ENCODE measurements around the gene TMEM35B. TPM values are rescaled to one million over a fixed set of nuclear protein-coding genes. Genes with fewer than 3 reads are reported as not detected.
"Not testable (repeated sequence)": the region's sequence is repeated elsewhere in the genome, so short reads cannot be mapped to it uniquely, and the experiment has no call there.

Gene TMEM35B
- total RNA-seq, 1 experiment from 2014 or later: 42.7 TPM

DNA sequence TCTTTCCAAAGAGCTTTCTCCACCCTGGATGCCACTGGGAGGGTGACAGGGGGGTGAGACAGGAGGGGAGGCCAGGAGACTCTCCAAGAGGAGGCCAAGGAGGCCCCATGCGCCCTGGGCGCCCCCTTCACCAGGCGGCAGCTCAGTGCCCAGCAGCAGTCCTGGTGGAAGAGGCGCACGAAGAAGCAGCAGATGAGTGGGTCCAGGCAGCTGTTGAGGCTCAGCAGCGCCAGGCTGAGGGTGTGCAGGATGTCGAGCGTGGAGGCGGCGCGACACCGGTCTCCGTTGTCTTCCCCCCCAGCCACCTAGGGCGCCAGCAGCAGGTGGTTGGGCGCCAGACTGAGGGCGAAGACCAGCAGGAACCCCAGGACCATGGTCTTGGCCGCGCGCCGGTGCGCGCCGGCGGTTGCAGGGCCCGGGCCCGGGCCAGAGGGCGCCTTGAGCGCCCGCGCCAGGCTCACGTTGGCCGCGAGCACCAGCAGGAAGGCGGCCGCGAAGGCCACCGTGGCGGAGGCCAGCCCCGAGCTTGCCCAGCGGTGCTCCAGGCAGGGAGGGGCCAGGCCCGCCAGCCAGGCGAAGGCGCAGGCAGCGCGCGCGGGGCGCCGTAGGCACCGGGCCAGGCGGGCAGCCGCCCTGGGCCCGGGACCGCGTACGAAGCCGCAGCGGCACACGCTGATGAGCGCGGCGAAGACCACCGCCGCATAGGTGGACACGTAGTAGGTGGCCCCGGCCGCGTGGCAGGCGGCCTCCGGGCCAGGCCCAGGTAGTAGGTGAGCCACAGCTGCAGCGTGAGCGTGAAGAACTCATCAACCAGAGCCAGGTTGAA is 8.6 kb downstream of the TMEM35B start:
- DNase-seq (ENCODE audit: low read depth): no peak

DNA sequence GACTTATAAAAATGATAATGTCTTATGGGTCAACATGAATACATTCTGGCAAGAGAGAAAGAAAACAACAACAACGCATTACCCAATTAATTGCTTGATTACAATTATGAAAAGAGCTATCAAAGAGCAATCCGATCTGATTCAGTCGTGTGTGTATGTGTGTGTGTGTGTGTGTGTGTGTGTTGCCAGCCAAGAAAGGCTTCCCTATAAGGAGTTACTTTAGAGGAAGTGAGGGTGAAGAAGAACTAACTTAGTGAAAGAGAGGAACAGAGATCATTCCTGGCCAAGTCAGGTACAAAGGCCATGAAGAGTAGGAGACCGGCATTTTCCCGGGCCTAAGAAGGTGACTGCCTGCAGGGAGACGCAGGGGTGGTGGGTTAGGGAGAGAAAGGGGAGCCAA is 9.4 kb downstream of the TMEM35B start:
- DNase-seq (ENCODE audit: low read depth): no peak

DNA sequence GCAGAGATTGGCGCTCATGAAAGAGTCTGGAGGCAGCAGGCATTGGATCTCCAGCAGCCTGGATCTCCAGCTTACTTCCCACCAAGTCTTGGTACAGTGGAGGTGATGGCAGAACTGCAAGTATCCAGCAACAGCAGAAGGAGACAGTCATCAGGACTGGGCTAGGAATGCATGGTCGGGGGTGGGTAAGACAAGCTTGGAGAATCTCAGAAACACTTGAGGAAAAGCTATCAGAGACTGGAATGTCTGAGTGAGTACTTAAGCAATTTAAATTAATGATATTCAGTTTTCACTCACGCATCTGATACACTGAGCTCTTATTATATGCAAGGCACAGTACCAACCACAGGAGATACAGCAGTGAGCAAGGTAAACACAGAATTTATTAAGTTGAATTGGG is 9.8 kb downstream of the TMEM35B start:
- no peak for DNase-seq (ENCODE audit: low read depth)

DNA sequence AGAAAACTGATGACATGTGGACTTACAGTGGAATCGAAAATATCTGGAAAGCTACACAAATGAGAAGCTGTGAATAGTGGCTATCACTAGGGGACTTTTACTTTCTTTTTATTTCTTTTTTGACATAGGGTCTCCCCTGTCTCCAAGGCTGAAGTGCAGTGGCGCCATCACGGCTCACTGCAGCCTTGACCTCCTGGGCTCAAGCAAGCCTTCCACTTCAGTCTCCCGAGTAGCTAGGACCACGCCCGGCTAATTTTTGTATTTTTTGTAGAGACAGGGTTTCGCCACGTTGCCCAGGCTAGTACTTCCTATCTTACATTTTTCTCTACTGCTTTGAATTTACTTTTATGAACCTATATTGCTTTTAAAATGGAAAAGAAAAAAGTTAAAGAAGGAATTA is 10.5 kb downstream of the TMEM35B start:
- no peak for DNase-seq (ENCODE audit: low read depth)

DNA sequence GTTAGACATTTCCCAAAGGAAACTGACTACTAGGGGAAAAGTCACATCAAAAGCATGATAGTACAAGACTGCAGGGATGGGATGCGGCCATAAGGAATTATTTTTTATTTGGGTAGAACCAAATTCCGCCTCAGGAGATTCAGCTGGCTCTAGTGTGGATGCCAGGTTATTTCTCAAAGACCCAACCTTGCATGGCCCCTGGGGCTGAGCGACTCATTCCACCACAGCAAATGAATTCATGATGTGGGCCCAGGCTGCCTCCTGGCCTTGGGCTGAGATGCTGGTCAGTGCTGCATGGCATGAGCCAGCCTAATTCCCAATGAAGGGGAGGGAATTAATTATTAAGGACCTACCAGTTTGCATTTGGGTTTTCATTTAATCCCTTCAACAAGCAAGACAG is 11.8 kb downstream of the TMEM35B start:
- no peak for DNase-seq (ENCODE audit: low read depth)

DNA sequence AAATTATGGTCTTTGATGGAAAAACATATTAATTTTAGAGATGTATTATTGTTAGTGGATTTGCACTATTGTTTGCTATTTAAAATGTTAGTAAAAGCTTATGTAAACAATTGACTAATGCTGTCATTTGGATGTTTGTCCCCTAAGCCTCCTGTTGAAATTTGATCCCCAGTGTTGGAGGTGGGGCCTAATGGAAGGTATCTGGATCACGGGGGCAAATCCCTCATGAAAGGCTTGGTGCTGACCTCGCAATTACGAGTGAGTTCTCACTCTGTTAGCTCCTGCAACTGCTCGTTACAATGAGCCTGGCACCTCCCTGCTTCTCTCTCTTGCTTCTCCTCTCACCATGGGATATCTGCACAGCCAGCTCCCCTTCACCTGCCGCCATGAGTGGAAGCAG is 14.3 kb downstream of the TMEM35B start:
- DNase-seq (ENCODE audit: low read depth): no peak

DNA sequence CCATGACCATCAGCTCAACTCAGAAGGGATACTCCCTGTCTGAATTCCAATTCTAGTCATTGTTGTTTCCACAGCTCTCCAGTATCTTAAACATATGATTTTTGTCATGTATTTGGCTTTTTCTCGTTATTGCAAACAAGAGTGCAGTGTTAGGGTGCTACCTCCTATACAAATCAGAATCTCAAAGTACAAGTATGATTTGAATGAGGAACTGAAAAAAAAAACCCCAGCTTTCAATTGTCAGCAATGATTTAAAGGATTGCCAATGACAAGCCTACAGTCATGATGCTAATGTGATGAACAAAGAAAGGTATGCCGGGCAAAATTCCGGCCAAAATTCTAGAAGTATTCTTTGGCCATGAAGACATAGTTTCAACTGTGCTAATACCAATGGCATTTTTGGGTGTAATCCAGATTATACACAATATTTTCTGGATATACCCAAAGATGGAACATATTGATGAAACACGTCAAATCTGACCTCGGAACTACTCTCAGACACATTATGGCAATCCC is 14.9 kb downstream of the TMEM35B start:
- DNase-seq (ENCODE audit: low read depth): no peak

DNA sequence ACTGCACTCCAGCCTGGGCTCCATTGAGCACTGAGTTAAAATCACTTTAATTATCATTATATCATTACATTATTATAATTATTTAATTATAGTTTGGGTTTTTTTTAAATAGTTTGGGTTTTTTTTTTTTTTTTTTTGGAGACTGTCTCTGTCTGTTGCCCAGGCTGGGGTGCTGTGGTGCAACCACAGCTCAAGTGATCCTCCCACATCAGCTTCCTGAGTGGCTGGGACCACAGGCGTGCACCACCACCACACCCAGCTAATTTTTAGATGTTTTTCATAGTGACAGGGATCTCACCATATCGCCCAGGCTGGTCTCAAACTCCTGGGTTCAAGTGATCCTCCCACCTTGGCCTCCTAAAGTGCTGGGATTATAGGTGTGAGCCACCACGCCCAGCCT is 16.9 kb downstream of the TMEM35B start:
- DNase-seq (ENCODE audit: low read depth): not testable (repeated sequence)

DNA sequence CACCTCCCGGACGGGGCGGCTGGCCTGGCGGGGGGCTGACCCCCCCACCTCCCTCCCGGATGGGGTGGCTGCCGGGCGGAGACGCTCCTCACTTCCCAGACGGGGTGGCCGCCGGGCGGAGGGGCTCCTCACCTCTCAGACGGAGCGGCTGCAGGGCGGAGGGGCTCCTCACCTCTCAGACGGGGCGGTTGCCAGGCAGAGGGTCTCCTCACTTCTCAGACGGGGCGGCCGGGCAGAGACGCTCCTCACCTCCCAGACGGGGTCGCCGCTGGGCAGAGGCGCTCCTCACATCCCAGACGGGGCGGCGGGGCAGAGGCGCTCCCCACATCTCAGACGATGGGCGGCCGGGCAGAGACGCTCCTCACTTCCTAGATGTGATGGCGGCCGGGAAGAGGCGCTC is 17.5 kb downstream of the TMEM35B start:
- DNase-seq (ENCODE audit: low read depth): not testable (repeated sequence)

DNA sequence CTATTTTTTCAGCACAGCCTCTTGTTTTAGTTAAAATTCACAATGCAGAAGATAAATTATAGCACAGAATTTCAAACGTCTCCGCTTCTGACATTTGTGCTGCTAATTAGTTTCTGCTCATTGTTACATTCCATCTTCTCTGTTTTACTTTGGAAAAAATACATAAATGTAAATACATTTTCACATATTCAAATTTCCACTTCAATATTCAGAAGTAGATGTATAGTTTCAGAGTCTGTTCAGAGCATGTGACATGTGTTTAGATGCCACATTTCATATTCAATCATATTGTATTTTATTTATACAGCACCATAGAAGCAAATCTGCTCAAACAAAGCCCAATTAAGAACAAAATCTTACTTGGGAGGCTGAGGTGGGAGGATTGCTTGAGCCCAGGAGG is 19.6 kb downstream of the TMEM35B start:
- no peak for DNase-seq (ENCODE audit: low read depth)

DNA sequence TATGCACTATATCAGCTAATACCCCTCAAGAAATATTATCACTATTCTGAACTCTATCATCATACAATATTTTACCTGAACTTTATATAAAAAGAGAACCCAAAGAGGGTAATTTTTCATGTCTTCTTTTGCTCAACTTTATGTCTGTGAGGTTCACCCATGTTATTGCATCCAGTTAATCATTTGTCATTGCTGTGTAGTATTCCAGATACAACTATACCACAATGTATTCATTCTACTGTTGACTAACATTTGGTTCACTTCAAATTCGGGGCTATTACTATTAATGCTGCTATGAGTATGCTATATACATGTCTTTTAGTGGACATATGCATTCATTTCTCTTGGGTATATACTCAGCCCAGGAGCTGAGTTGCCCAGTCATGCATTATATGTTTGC is 34.7 kb downstream of the TMEM35B start:
- DNase-seq (ENCODE audit: low read depth): no peak

DNA sequence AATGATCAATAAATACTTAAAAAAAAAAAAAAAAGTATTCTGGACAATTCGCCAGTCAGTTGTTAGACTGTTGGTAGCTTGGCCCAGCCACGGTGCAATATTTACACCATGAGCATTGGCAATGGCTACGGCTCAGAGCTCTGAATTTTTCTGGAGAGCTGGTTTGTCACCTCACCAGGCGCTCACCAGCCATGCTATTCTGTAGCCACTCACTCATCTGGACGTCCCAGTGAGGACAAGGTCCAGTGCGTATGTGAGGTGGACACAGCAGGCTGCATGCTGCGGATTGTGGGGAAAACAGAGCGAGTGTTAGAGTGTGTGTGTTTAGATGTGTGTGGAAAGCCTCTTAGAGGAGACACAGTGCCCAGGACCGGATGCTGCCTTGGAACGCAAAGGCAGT is 36.4 kb downstream of the TMEM35B start:
- not testable (repeated sequence) for DNase-seq (ENCODE audit: low read depth)

DNA sequence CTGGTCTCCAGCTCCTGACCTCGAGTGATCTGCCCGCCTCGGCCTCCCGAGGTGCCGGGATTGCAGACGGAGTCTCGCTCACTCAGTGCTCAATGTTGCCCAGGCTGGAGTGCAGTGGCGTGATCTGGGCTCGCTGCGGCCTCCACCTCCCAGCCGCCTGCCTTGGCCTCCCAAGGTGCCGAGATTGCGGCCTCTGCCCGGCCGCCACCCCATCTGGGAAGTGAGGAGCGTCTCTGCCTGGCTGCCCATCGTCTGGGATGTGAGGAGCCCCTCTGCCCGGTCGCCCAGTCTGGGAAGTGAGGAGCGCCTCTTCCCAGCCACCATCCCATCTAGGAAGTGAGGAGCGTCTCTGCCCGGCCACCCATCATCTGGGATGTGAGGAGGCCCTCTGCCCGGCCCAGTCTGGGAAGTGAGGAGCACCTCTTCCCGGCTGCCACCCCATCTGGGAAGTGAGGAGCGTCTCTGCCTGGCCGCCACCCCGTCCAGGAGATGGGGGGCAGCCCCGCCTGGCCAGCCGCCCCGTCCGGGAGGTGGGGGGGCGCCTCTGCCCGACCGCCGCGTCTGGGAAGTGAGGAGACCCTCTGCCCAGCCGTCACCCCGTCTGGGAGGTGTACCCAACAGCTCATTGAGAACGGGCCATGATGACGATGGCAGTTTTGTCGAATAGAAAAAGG is 37.4 kb downstream of the TMEM35B start:
- DNase-seq (ENCODE audit: low read depth): not testable (repeated sequence)

DNA sequence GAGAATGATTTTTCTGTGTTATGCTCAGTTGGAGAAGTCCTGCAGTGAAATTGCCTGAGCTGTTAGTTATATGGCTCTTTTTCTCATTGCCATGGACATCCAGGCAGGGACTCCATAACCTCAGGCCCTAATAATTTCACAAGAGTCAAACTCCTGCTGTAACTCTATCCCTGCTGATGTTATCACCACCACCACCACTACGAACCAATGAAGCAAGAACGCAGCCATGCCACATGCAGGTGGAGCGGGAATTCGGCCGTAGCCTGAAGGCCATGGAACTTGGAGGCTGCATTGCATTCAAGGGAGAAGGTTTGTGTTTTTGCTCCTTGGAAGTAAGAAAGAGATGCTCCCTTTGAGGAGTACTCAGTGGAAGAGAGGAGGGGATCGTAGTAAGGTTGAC is 38.9 kb downstream of the TMEM35B start:
- no peak for DNase-seq (ENCODE audit: low read depth)

DNA sequence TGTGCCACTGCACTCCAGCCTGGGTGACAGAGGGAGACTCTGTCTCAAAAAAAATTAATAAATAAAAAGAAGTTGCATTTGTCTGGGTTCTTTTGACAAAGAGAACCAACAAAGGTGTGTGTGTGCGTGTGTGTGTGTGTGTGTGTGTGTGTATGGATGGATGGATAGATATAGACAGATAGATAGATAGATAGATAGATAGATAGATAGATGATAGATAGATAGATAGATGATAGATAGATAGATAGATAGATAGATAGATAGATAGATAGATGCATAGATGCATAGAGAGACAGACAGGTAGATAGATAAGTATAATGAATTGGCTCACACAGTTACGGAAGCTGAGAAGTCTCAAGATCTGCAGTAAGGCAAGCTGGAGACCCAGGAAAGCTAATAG is 43.3 kb downstream of the TMEM35B start:
- DNase-seq (ENCODE audit: low read depth): not testable (repeated sequence)

Other genes with a start within 250 kb of the TMEM35B start
- gene GJB5, start 230.3 kb downstream of the TMEM35B start, total RNA-seq (2014; rRNA removed): not detected in 2 replicates
- not detected in 2 replicates for gene GJB4, start 225.6 kb downstream of the TMEM35B start, total RNA-seq (2014; rRNA removed)
- not detected in 2 replicates for gene GJB3, start 204.1 kb downstream of the TMEM35B start, total RNA-seq (2014; rRNA removed)
- gene GJA4, start 192.3 kb downstream of the TMEM35B start, total RNA-seq (2014; rRNA removed): not detected in 2 replicates
- 36.4 and 37.5 TPM in 2 replicates for gene SMIM12, start 125.6 kb downstream of the TMEM35B start, total RNA-seq (2014; rRNA removed)
- gene DLGAP3, start 55.7 kb downstream of the TMEM35B start, total RNA-seq (2014; rRNA removed): 0.06 TPM in 1 of 2 replicates, not detected in the other
- gene ZMYM6, start 46.6 kb upstream of the TMEM35B start, total RNA-seq (2014; rRNA removed): 7.8 and 10.6 TPM in 2 replicates
- 16.3 and 23.4 TPM in 2 replicates for gene ZMYM1, start 94.0 kb upstream of the TMEM35B start, total RNA-seq (2014; rRNA removed)
- gene SFPQ, start 207.8 kb upstream of the TMEM35B start, total RNA-seq (2014; rRNA removed): 202 and 203 TPM in 2 replicates